BJ (cell line): ENCODE results near the gene GPR132. TPM values are rescaled to one million over a fixed set of nuclear protein-coding genes. Genes with fewer than 3 reads are reported as not detected.

Experiments
- CTCF ChIA-PET: fragments of 350-600 bp; formaldehyde crosslinking; extraction: SDS; loops from one replicate; lab custom pipeline; 2021; ENCODE audit warnings: antibody characterized with exemption, inconsistent platforms; lab: Yijun Ruan, JAX
- POLR2A ChIA-PET: fragments of 300-600 bp; sonication (Branson Sonifier 250); formaldehyde crosslinking; extraction: SDS; loops from one replicate; lab custom pipeline; 2021; ENCODE audit warnings: antibody characterized with exemption; lab: Charles Lee
- DNase-seq: peaks from one replicate; pipeline ENCODE4 v3.0.0-alpha.2; 2011; ENCODE audit warnings: low read depth
- H3K27me3 ChIP-seq: 2 replicates; pipeline ENCODE4 v1.6.0; 2011; ENCODE audit warnings: low read length; ENCODE audit not compliant: control insufficient read depth, insufficient read depth
- H3K36me3 ChIP-seq: 2 replicates; pipeline ENCODE4 v1.5.1; 2011; ENCODE audit warnings: low read length; ENCODE audit not compliant: control insufficient read depth, insufficient read depth
- H3K4me3 ChIP-seq: 2 replicates; pipeline ENCODE4 v1.5.1; 2011; ENCODE audit warnings: low read depth, mild to moderate bottlenecking, control low read depth, low read length
- CTCF ChIP-seq: IDR thresholded peaks from 2 replicates; pipeline ENCODE4 v1.5.1; 2011; ENCODE audit warnings: low read depth, mild to moderate bottlenecking, control low read depth, inconsistent platforms, low read length, moderate library complexity; ENCODE audit not compliant: insufficient read depth
- polyA plus RNA-seq: library from polyadenylated mRNA; depleted of rRNA; stranded (reverse); fragments of >200 nt; gene quantifications from 2 replicates; pipeline ENCODE4 v1.2.3, GENCODE V29; 2011

Gene GPR132
- polyA plus RNA-seq, 1 experiment, result 0.13 TPM

GRCh38 chr14:105105158-105105557 is 39.9 kb upstream of the GPR132 start:
- peaks cover 14% of the 10 kb centered on the region for H3K27me3 ChIP-seq
- no peak for DNase-seq
- H3K4me3 ChIP-seq, result no peak overlapping the region
- ChIA-PET POLR2A (no interaction called here), CTCF (interaction anchor here (1.9 kb wide), 1 partner anchor 16 kb away, joined by 6 read pairs; no protein-coding TSS in a partner anchor)
- H3K36me3 ChIP-seq, result no peaks in the 10 kb centered on the region
- TF ChIP-seq CTCF, result no peak

GRCh38 chr14:105102893-105103292 is 37.7 kb upstream of the GPR132 start:
- no peak for TF ChIP-seq CTCF
- no peak overlapping the region for H3K4me3 ChIP-seq
- no peak for DNase-seq
- H3K27me3 ChIP-seq, result peaks cover 13% of the 10 kb centered on the region
- POLR2A ChIA-PET, result no interaction called here
- H3K36me3 ChIP-seq, result no peaks in the 10 kb centered on the region
- CTCF ChIA-PET, result interaction anchor here (0.9 kb wide), 1 partner anchor 15 kb away, joined by 4 read pairs; no protein-coding TSS in a partner anchor

- no peak overlapping the region for H3K4me3 ChIP-seq
- ChIA-PET POLR2A (no interaction called here), CTCF (interaction anchor here (0.9 to 1.7 kb wide), 2 partner anchors 12 to 15 kb away, joined by 4 read pairs; no protein-coding TSS in a partner anchor)
- H3K36me3 ChIP-seq, result no peaks in the 10 kb centered on the region
- H3K27me3 ChIP-seq, result peaks cover 13% of the 10 kb centered on the region
- DNase-seq, result no peak
- no peak for TF ChIP-seq CTCF
Observed at GRCh38 chr14:105102361-105102870, 37.2 kb upstream of the GPR132 start.

- H3K4me3 ChIP-seq, result no peak overlapping the region
- CTCF ChIA-PET, result interaction anchor here (1.7 kb wide), 1 partner anchor 10 kb away, joined by 4 read pairs; no protein-coding TSS in a partner anchor
Observed at GRCh38 chr14:105100910-105101309, 35.7 kb upstream of the GPR132 start.

GRCh38 chr14:105099778-105100177 is 34.5 kb upstream of the GPR132 start:
- Histone ChIP-seq H3K36me3 (no peaks in the 10 kb centered on the region), H3K27me3 (peaks cover 10% of the 10 kb centered on the region), H3K4me3 (no peak overlapping the region)
- TF ChIP-seq CTCF, result no peak
- CTCF ChIA-PET, result interaction anchor here (1.4 kb wide), 1 partner anchor 10 kb away, joined by 4 read pairs; no protein-coding TSS in a partner anchor
- POLR2A ChIA-PET, result no interaction called here
- no peak for DNase-seq

More at GRCh38 chr14:105100910-105101309, 35.7 kb upstream of the GPR132 start:
- TF ChIP-seq CTCF, result no peak
- POLR2A ChIA-PET, result no interaction called here
- DNase-seq, result no peak
- no peaks in the 10 kb centered on the region for H3K36me3 ChIP-seq
- peaks cover 11% of the 10 kb centered on the region for H3K27me3 ChIP-seq
